ENCODE results near the gene C1orf146.
"Not testable (repeated sequence)": the region's sequence is repeated elsewhere in the genome, so short reads cannot be mapped to it uniquely, and the experiment has no call there.

C1orf146 gene

DNA sequence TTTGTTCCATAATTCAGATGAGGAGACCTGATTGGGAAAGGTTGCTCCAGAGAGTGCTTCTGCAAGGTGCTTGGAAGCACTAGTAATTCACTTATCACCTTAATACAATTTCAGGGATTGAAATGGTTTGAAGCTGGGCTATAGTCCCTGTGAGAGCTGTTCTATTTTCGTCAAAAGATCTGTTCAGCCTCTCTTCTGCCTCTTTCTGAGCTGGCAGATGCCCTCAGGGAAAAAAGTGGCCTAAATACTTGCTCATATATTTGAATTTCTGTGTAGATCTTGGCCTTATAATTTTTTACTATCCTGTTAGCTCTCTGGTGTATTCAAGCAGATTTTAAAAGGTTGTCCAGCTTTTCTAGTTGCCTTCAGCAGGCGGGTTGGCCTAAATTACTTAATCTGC is 22.3 kb downstream of the C1orf146 start:
- no peak for TF ChIP-seq ZNF565 (CRISPR knock-in tag; conservative IDR thresholded peaks at IDR 0.05; ENCODE audit: low read depth)
- TF ChIP-seq TSHZ2 (CRISPR knock-in tag; IDR thresholded peaks at IDR 0.05), result no peak
- no peak for TF ChIP-seq ZC3H10 (CRISPR knock-in tag; IDR thresholded peaks at IDR 0.05)
- TF ChIP-seq RARB (CRISPR knock-in tag; IDR thresholded peaks at IDR 0.05), result no peak
- ATAC-seq, result no peak

GRCh38 chr1:92244376-92244775 is 26.7 kb downstream of the C1orf146 start:
- ATAC-seq, result no peak
- TF ChIP-seq CSDC2 (CRISPR knock-in tag; IDR thresholded peaks at IDR 0.05) (no peak), SNAI2 (CRISPR knock-in tag; IDR thresholded peaks at IDR 0.05) (no peak), PATZ1 (CRISPR knock-in tag; IDR thresholded peaks at IDR 0.05; ENCODE audit: borderline replicate concordance) (no peak), ARNTL (CRISPR knock-in tag; IDR thresholded peaks at IDR 0.05; ENCODE audit: borderline replicate concordance, low read depth) (no peak), TCF4 (CRISPR knock-in tag; IDR thresholded peaks at IDR 0.05; ENCODE audit: borderline replicate concordance) (no peak), ZNF70 (CRISPR knock-in tag; IDR thresholded peaks at IDR 0.05) (no peak), TOX (CRISPR knock-in tag; IDR thresholded peaks at IDR 0.05; ENCODE audit: borderline replicate concordance) (no peak)

- ATAC-seq, result not testable (repeated sequence)
Measured at GRCh38 chr1:92254714-92255113, 37.0 kb downstream of the C1orf146 start.

GRCh38 chr1:92259350-92259749 is 41.6 kb downstream of the C1orf146 start:
- no peak for TF ChIP-seq ZNF565 (CRISPR knock-in tag; conservative IDR thresholded peaks at IDR 0.05; ENCODE audit: low read depth)
- no peak for TF ChIP-seq CSRNP3 (CRISPR knock-in tag; IDR thresholded peaks at IDR 0.05)
- no peak for TF ChIP-seq ESRRG (CRISPR knock-in tag; IDR thresholded peaks at IDR 0.05)
- no peak for TF ChIP-seq TOX (CRISPR knock-in tag; IDR thresholded peaks at IDR 0.05; ENCODE audit: borderline replicate concordance)
- TF ChIP-seq CSDC2 (CRISPR knock-in tag; IDR thresholded peaks at IDR 0.05), result no peak
- TF ChIP-seq ARNTL (CRISPR knock-in tag; IDR thresholded peaks at IDR 0.05; ENCODE audit: borderline replicate concordance, low read depth), result no peak
- no peak for TF ChIP-seq PATZ1 (CRISPR knock-in tag; IDR thresholded peaks at IDR 0.05; ENCODE audit: borderline replicate concordance)
- no peak for TF ChIP-seq TSHZ2 (CRISPR knock-in tag; IDR thresholded peaks at IDR 0.05)
- no peak for TF ChIP-seq OSR1 (CRISPR knock-in tag; IDR thresholded peaks at IDR 0.05)
- no peak for TF ChIP-seq TCF4 (CRISPR knock-in tag; IDR thresholded peaks at IDR 0.05; ENCODE audit: borderline replicate concordance)
- no peak for TF ChIP-seq SNAI2 (CRISPR knock-in tag; IDR thresholded peaks at IDR 0.05)
- TF ChIP-seq PPARA (CRISPR knock-in tag; IDR thresholded peaks at IDR 0.05; ENCODE audit: borderline replicate concordance), result no peak
- TF ChIP-seq ZFP3 (CRISPR knock-in tag; IDR thresholded peaks at IDR 0.05), result no peak
- TF ChIP-seq ZFP30 (CRISPR knock-in tag; IDR thresholded peaks at IDR 0.05), result no peak
- TF ChIP-seq RARB (CRISPR knock-in tag; IDR thresholded peaks at IDR 0.05), result no peak
- no peak for TF ChIP-seq ISL1 (CRISPR knock-in tag; IDR thresholded peaks at IDR 0.05)
- TF ChIP-seq ZC3H10 (CRISPR knock-in tag; IDR thresholded peaks at IDR 0.05), result no peak
- TF ChIP-seq POU6F1 (CRISPR knock-in tag; IDR thresholded peaks at IDR 0.05; ENCODE audit: borderline replicate concordance, low read depth), result no peak
- no peak for ATAC-seq

Data from SK-N-SH treated with all-trans-retinoic acid at 6 μM for 48 hours (cell line).